ENCODE results near the gene SPATA20. TPM values are rescaled to one million over a fixed set of nuclear protein-coding genes. Genes with fewer than 3 reads are reported as not detected.

SPATA20 gene
- total RNA-seq, 1 donor from 2014 or later, result 52.3 TPM

GRCh38 chr17:50535407-50535806, 11.6 kb upstream of the SPATA20 start:
- H3K9me3 Mint-ChIP-seq, result no peaks in the 10 kb centered on the region
- POLR2A ChIA-PET, result no interaction called here
- H3K27ac Mint-ChIP-seq, result no peak overlapping the region
- DNase-seq (no peak), ATAC-seq (ENCODE audit: low read depth) (no peak)
- intact Hi-C loops (cut with micrococcal nuclease), result no loop called here
- H3K4me1 Mint-ChIP-seq, result peaks cover 12% of the 10 kb centered on the region
- TF ChIP-seq CTCF (IDR thresholded peaks at IDR 0.05), result no peak
- no peak overlapping the region for H3K4me3 Mint-ChIP-seq
- CTCF ChIA-PET, result no interaction called here
- no peaks in the 10 kb centered on the region for H3K36me3 Mint-ChIP-seq (ENCODE audit: low read depth)
- peaks cover 49% of the 10 kb centered on the region for H3K27me3 Mint-ChIP-seq

- ATAC-seq (ENCODE audit: low read depth), result no peak
- no peak for DNase-seq
- Mint-ChIP-seq H3K27ac (no peak overlapping the region), H3K9me3 (no peaks in the 10 kb centered on the region), H3K27me3 (peaks cover 36% of the 10 kb centered on the region), H3K36me3 (ENCODE audit: low read depth) (no peaks in the 10 kb centered on the region), H3K4me3 (no peak overlapping the region), H3K4me1 (peaks cover 13% of the 10 kb centered on the region)
- CTCF ChIA-PET, result no interaction called here
- intact Hi-C loops (cut with micrococcal nuclease), result no loop called here
- POLR2A ChIA-PET, result interaction anchor here (0.6 kb wide), 1 partner anchor 516 kb away, joined by 3 read pairs; no protein-coding TSS in a partner anchor
- no peak for TF ChIP-seq CTCF (IDR thresholded peaks at IDR 0.05)
These were observed 10.0 kb upstream of the SPATA20 start for GRCh38 chr17:50536683-50537646.

GRCh38 chr17:50537721-50538548, 9.0 kb upstream of the SPATA20 start:
- Mint-ChIP-seq H3K4me1 (peaks cover 18% of the 10 kb centered on the region), H3K4me3 (no peak overlapping the region), H3K36me3 (ENCODE audit: low read depth) (no peaks in the 10 kb centered on the region), H3K27ac (no peak overlapping the region), H3K9me3 (no peaks in the 10 kb centered on the region), H3K27me3 (peaks cover 28% of the 10 kb centered on the region)
- DNase-seq (no peak), ATAC-seq (ENCODE audit: low read depth) (no peak)
- intact Hi-C loops (cut with micrococcal nuclease), result no loop called here
- ChIA-PET CTCF (no interaction called here), POLR2A (interaction anchor here (0.5 kb wide), 1 partner anchor 179 kb away, joined by 3 read pairs; no protein-coding TSS in a partner anchor)
- TF ChIP-seq CTCF (IDR thresholded peaks at IDR 0.05), result no peak

GRCh38 chr17:50538549-50539410, 8.2 kb upstream of the SPATA20 start:
- no peak overlapping the region for H3K4me3 Mint-ChIP-seq
- no peak for ATAC-seq (ENCODE audit: low read depth)
- ChIA-PET CTCF (no interaction called here), POLR2A (interaction anchor here (0.5 kb wide), 1 partner anchor 178 kb away, joined by 3 read pairs; no protein-coding TSS in a partner anchor)
- TF ChIP-seq CTCF (IDR thresholded peaks at IDR 0.05), result no peak
- H3K9me3 Mint-ChIP-seq, result no peaks in the 10 kb centered on the region
- peaks cover 11% of the 10 kb centered on the region for H3K4me1 Mint-ChIP-seq
- H3K27ac Mint-ChIP-seq, result no peak overlapping the region
- intact Hi-C loops (cut with micrococcal nuclease), result no loop called here
- H3K36me3 Mint-ChIP-seq (ENCODE audit: low read depth), result no peaks in the 10 kb centered on the region
- peaks cover 23% of the 10 kb centered on the region for H3K27me3 Mint-ChIP-seq
- DNase-seq, result no peak
